Measurements from ENCODE around the gene TIGD1. TPM values are rescaled to one million over a fixed set of nuclear protein-coding genes. Genes with fewer than 3 reads are reported as not detected.
A peak's percentile ranks its signal among the peaks of the same experiment; 100 is the strongest.

Gene TIGD1
- total and polyA plus RNA-seq, 8 donors: 0.88 to 5.9 (median 2.2) TPM

DNA sequence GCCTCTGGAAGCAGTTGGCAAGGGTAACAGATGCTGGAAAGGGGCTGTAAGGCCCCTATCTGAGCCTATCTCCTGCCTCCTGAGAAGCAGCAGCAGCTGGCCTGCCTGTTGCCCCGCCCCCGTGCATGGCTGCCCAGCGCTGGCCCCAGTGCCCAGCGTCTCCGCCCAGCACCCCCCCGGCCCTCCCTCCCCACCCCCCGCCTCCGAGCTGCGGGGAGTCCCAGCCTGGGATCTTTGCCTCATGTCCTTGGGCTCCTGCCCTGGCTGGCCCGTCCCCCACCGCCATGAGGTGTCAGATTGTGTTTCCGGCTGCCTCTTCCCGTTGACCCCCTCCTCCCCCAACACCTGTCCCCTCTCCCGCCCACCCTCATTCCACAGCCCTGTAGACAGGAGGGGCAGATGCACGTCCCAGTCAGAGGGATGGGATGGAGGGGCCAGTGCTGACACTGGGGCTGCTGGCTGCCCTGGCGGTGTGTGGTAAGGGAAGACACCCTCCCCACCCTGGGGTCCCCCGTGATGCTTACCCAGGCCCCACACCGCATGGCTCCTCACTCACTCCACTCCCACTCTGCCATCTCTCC, 24.5 kb downstream of the TIGD1 start, which contains the start of gene CHRND:
Gene CHRND, plus strand, starts transcription at position 370 of the 581 bp plus-strand sequence. Its CDS starts 56 bp downstream, at position 426.
- Histone ChIP-seq H3K9me3 (no peaks in the 10 kb centered on the region), H3K4me1 (peaks cover 0 to 22% (median 14%) of the 10 kb centered on the region in 3 donors), H3K4me3 (no peak within 1 kb of the TSS), H3K36me3 (no peaks in the 10 kb centered on the region), H3K27me3 (peaks cover 0 to 17% (median 8%) of the 10 kb centered on the region in 4 donors), H3K27ac (no peak within 1 kb of the TSS)
- TF ChIP-seq CTCF (IDR thresholded peaks at IDR 0.05): no peak
- FAIRE-seq (no peak), ATAC-seq (peak; percentile 66 to 85 (median 68)), DNase-seq (peak; percentile 53 to 75 (median 68))
- intact Hi-C loops (cut with DNase I): no loop called here
- WGBS, 2 donors: 18 to 28% methylated on average over 11 to 18 of the region's 18 CpGs

- Histone ChIP-seq H3K9me3 (no peaks in the 10 kb centered on the region), H3K36me3 (no peaks in the 10 kb centered on the region), H3K27ac (no peak overlapping the region), H3K4me1 (peaks cover 0 to 22% (median 14%) of the 10 kb centered on the region in 3 donors), H3K27me3 (peaks cover 0 to 17% (median 8%) of the 10 kb centered on the region in 4 donors), H3K4me3 (no peak overlapping the region)
- intact Hi-C loops (cut with DNase I): no loop called here
- no peak for TF ChIP-seq CTCF (IDR thresholded peaks at IDR 0.05)
- 79 to 87% methylated on average over 12 to 14 of the region's 14 CpGs for WGBS, 2 donors
- DNase-seq (peak in 1 of 6 donors; percentile 69), ATAC-seq (no peak), FAIRE-seq (no peak)
These were observed 25.2 kb downstream of the TIGD1 start for GRCh38 chr2:232525199-232525598.

GRCh38 chr2:232524771-232525170, 25.6 kb downstream of the TIGD1 start:
- no peak for FAIRE-seq
- Histone ChIP-seq H3K4me3 (no peak overlapping the region), H3K27ac (no peak overlapping the region), H3K4me1 (peaks cover 0 to 22% (median 14%) of the 10 kb centered on the region in 3 donors), H3K36me3 (no peaks in the 10 kb centered on the region), H3K27me3 (peaks cover 0 to 17% (median 8%) of the 10 kb centered on the region in 4 donors), H3K9me3 (no peaks in the 10 kb centered on the region)
- peak in 1 of 6 donors; percentile 65 for DNase-seq
- no peak for TF ChIP-seq CTCF (IDR thresholded peaks at IDR 0.05)
- WGBS, 2 donors: 58 to 64% methylated on average over 6 of the region's 6 CpGs
- intact Hi-C loops (cut with DNase I): no loop called here
- ATAC-seq: no peak

DNA sequence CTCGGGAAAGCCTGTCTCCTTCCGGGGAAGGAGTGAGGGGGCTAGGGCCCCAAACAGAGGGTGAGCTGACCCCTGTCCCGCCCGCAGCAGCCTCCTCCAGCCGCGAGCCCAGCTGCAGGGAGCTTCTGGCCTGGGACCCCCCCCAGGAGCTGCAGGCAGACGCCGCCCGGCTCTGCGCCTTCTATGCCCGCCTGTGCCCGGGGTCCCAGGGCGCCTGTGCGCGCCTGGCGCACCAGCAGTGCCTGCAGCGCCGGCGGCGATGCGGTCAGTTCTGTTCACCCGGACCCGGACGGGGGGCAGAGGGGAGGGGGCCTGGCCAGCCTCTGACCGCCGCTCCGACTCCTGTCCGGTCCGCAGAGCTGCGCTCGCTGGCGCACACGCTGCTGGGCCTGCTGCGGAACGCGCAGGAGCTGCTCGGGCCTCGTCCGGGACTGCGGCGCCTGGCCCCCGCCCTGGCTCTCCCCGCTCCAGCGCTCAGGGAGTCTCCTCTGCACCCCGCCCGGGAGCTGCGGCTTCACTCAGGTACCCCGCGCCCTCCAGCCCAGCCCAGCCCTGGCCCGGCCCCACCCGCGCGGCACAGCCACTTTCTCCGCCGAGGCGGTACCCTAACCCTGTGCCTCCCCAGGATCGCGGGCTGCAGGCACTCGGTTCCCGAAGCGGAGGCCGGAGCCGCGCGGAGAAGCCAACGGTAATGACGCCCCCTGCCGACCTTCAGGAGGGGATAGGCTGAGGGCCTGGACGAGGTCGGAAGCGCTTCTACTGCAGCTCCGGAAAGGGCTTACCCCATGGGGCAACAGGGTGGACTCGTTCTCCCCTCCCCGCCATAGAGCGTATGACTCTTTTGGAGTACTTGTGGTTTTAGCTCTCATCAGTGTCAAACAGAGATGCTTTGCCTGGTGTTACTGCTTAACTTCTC, 26.4 kb downstream of the TIGD1 start:
- WGBS, 2 donors: 3 to 4% methylated on average over 68 to 75 of the region's 75 CpGs
- peak in 2 of 6 donors; percentile 73 to 77 for DNase-seq
- Histone ChIP-seq H3K4me3 (peak overlapping the region in 3 of 4 donors; percentile 10 to 43 (median 22)), H3K36me3 (no peaks in the 10 kb centered on the region), H3K9me3 (no peaks in the 10 kb centered on the region), H3K4me1 (peaks cover 0 to 22% (median 14%) of the 10 kb centered on the region in 3 donors), H3K27ac (no peak overlapping the region), H3K27me3 (peaks cover 0 to 17% (median 8%) of the 10 kb centered on the region in 4 donors)
- intact Hi-C loops (cut with DNase I): no loop called here
- FAIRE-seq: no peak
- TF ChIP-seq CTCF (IDR thresholded peaks at IDR 0.05): no peak
- ATAC-seq: peak in 3 of 4 donors; percentile 16 to 37 (median 20)
